Coronary artery (tissue), 2 donors: ENCODE results near the gene RPS8.
"Not testable (repeated sequence)": the region's sequence is repeated elsewhere in the genome, so short reads cannot be mapped to it uniquely, and the experiment has no call there.

Source experiments
- DNase-seq: peaks from one replicate; pipeline ENCODE4 v3.0.0-alpha.2; 2017; ENCODE audit warnings: low spot score
- H3K27ac ChIP-seq, 2 donors: fragments of 200-600 bp; sonication (generic); one replicate each; pipeline ENCODE4 v1.5.1; 2016 to 2019
- H3K4me3 ChIP-seq: fragments of 200-600 bp; sonication (generic); 2 replicates; pipeline ENCODE4 v1.5.1; 2016; ENCODE audit warnings: mild to moderate bottlenecking, moderate library complexity
- CTCF ChIP-seq: fragments of 200-600 bp; sonication (generic); IDR thresholded peaks from one replicate; pipeline ENCODE4 v1.5.1; 2019; ENCODE audit warnings: antibody characterized with exemption

RPS8 gene

GRCh38 chr1:44775078-44775929 is at the start of gene RPS8:
TSS of gene RPS8 (plus strand) at chr1:44775540. CDS start at chr1:44775597, 57 bp downstream.
- TF ChIP-seq CTCF, result no peak

DNA sequence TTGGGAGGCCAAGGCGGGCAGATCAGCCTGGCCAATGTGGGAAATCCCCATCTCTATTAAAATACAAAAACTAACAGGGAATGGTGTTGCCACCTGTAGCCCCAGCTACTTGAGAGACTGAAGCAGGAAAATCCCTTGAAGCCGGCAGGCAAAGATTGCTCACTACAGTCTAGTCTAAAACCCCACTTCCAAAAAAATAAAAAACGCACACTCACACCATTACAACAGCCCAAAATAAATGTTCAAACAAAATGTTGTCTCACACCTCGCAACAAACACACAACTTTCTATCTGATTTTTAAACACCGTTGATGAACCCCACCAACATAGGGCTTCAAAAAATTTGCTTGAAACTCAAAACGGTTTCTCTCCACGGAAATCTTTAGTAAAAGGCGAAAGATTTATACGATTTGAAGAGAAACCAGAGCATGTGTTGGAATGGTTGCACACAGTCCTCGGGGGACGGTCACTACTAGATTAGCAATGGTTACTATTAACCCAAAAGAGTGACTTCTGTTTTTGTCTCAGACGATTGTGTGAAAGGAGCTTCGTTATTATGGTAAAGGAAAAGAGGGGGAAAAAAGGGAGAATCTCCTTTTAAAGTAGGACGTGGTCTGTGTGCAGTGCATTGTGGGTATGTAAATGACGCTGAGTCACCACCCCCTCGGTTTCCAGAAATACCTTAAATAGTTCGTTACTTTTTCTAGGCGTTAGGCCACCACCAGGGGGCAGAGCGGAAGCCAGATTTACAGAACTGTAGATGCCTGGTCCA is 44.4 kb upstream of the RPS8 start, which contains the start of gene RNU5D-1:
Gene RNU5D-1, minus strand, starts transcription at position 430 of the 772 bp plus-strand sequence.
- H3K4me3 ChIP-seq, result peak within 1 kb of the TSS; percentile 58
- peak; percentile 93 for DNase-seq
- peak within 1 kb of the TSS; percentile 77 to 90 for H3K27ac ChIP-seq
- peak; percentile 76 for TF ChIP-seq CTCF

More at GRCh38 chr1:44775078-44775929, at the start of gene RPS8:
- peak; percentile 95 for DNase-seq
- peak within 1 kb of the TSS; percentile 95 to 99 for H3K27ac ChIP-seq
- peak within 1 kb of the TSS; percentile 93 for H3K4me3 ChIP-seq

DNA sequence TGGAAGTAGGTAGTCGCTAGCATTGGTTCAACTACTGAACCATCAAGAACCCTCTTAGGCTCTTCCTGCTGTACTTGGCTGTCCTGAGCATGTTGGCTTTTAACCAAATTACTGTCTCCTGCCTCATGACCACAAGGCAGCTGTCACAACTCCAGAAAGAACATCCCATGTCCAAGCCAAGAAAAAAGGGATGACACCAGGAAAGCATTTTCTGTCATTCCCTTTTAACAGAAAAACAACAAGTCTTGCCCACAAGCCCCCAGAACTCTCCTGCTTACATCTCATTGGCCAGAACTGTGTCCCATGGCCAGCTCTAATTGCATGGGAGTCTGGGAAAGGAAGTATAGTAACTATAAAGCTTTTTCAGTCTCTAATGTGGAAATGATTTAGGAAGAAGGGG is 42.0 kb upstream of the RPS8 start:
- DNase-seq, result no peak
- peak overlapping the region in 1 of 2 donors; percentile 2 for H3K27ac ChIP-seq
- TF ChIP-seq CTCF, result no peak
- H3K4me3 ChIP-seq, result no peak overlapping the region

GRCh38 chr1:44733784-44734183 is 41.6 kb upstream of the RPS8 start:
- peak overlapping the region in 1 of 2 donors; percentile 2 for H3K27ac ChIP-seq
- H3K4me3 ChIP-seq, result no peak overlapping the region
- no peak for TF ChIP-seq CTCF
- DNase-seq, result no peak

DNA sequence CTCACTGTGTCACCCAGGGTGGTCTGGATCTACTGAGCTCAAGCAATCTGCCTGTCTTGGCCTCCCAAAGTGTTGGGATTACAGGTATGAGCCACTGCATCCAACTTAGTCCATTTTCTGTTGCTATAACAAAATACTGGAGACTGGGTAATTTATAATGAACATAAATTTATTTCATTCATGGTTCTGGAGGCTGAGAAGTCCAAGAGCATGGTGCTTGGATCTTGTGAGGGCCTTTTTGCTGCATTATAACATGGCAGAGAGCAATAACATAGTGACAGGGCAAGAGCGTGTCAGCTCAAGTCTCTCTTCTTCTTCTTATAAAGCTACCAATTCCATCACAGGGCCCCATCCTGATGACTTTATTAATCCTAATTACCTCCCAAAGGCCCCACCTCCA is 39.3 kb upstream of the RPS8 start:
- DNase-seq, result no peak
- H3K4me3 ChIP-seq, result no peak overlapping the region
- no peak for TF ChIP-seq CTCF
- H3K27ac ChIP-seq, result no peak overlapping the region

DNA sequence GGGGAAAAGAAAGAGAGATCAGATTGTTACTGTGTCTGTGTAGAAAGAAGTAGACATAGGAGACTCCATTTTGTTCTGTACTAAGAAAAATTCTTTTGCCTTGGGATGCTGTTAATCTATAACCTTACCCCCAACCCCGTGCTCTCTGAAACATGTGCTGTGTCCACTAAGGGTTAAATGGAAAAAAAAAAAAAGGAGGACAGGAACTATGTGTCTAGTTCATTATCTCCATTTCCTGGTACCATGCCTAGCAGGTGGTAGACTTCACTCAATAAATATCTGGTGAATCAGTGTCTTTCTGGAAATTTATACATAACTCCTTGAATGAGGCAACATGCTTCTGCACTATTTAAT is 36.4 kb upstream of the RPS8 start:
- H3K4me3 ChIP-seq, result peak overlapping the region; percentile 71
- H3K27ac ChIP-seq, result peak overlapping the region; percentile 81 to 88
- not testable (repeated sequence) for DNase-seq

DNA sequence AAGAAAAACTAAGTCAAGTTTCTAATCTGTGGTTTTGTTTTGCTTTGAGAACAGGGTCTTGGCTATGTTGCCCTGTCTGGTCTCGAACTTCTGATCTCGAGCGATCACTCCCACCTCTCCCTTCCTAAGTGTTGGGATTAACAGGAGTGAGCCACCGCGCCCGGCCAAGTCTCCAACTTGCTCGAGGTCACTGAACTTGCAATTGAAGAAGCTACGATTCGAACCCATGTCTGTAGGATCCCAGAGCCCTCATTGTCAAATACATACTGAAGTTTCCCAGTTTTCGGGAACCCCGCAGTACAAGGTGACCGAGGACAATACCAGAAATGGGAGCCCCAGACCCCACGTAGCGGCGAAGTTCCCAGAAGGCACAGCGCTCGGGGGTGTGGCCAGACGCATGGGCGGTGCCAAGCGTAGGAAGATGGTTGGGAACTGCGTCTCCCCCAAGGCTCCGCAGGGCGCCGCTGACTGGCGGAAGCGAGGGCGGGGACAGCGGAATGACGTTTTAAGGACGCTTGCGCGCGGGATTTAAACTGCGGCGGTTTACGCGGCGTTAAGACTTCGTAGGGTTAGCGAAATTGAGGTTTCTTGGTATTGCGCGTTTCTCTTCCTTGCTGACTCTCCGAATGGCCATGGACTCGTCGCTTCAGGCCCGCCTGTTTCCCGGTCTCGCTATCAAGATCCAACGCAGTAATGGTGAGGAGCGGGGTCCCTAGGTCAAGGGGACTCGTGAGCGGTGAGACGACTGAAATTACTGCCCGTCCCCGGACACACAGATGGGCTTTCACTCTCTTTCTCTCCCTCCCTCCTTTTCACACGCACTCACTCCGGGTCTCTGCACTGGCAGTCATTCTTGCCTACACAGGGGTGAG is 35.8 kb upstream of the RPS8 start, which contains the start of gene KIF2C:
Gene KIF2C, plus strand, starts transcription at position 531 of the 872 bp plus-strand sequence. Its CDS starts 96 bp downstream, at position 627.
- H3K4me3 ChIP-seq, result peak within 1 kb of the TSS; percentile 71
- peak within 1 kb of the TSS; percentile 81 to 88 for H3K27ac ChIP-seq
- DNase-seq, result peak; percentile 97
- TF ChIP-seq CTCF, result no peak
